GM19452 (cell line): Measurements from ENCODE around the gene COX10.
"Not testable (repeated sequence)": the region's sequence is repeated elsewhere in the genome, so short reads cannot be mapped to it uniquely, and the experiment has no call there.

Experiments used
- ATAC-seq: cut with Tn5 transposase; IDR thresholded peaks from one replicate; pipeline ENCODE4 v1.9.1; 2021; ENCODE audit not compliant: unreplicated experiment

COX10 gene

DNA sequence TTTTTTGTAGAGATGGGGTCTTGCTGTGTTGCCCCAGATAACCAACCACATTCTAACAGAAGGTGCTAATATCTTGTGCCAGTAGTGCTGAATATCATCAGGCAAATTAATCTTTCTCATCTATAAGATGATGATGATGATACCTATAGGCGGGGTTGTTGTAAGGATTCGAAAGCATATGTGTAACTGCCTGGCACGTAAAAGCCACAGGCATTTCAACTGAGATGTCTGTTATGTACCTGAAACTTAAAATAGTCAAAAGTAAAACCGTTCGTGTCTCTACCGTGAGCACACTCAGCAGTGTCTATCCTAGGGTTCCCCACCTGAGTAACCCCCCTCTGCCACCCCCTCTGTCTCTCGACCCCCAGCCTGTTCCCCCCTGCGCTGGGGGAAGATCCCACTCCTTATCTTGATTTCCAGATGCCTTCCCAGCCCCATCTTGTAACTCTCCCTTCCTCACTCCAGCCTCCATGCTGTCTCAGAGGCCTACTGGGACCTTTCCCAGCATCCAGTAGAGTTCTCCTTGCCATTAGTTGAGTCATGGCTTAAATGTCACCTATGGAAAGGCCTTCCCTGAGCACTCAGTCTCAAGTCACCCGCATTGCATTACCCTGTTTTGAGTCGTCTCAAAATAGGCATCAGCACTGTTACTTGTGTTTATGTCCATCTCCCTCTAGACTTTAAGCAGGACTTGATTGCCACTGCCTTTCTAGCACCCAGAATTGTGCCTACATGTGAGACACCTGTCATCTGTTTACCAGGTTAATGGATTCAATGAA, 133.3 kb downstream of the COX10 start:
- no peak for ATAC-seq

DNA sequence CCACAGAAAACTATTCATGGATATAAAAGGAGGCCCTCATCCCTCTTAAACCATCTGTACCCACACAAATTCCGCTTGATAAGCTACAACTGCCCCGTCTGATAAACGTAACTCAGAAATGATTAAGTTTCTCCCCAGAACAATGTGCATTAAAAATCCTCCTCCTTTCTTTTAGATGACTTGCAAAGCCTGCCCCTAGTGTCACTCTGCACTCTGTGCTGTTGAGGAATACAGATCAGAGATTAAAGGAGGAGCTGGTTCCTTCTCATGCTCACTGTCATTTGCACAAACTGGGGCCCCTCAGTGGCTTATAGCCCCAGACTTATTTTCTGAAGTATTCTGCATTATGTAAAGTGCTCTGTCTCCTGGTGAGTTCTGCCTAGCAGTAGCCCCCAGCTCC, 134.1 kb downstream of the COX10 start:
- ATAC-seq, result no peak

DNA sequence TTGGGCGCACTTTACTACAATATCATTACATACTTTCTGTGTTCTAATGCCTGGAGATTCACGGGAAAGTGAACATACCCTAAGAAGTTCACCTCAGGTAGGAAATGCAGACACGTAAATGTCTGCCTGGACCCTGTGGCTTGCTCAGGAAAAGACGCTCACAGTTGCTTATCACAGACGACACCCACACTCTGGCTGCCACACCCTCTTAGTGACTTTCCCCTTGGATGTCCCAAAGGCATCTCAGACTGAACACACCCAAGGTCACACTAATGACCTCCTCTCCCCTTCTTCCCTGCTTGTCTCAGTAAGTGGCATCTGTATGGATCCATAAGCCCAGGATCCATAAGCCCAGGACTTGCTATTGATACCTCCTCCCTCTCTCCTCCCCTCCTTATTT, 134.8 kb downstream of the COX10 start:
- no peak for ATAC-seq

DNA sequence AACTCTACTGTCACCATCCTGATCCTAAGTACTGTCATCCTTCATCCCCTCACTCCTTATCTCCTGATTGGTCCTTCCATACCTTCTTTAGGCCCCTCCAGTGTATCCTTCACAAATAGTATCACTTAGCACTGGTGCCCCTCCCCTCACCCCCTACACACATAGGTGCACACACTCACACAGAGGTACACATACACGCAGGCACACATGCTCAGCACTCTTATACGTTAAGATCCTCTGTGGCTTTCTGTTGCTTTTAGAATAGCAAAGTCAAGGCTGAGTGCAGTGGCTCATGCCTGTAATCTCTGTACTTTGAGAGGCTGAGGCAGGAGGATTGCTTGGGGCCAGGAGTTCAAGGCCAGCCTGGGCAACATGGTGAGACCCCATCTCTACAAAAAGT, 135.2 kb downstream of the COX10 start:
- no peak for ATAC-seq

DNA sequence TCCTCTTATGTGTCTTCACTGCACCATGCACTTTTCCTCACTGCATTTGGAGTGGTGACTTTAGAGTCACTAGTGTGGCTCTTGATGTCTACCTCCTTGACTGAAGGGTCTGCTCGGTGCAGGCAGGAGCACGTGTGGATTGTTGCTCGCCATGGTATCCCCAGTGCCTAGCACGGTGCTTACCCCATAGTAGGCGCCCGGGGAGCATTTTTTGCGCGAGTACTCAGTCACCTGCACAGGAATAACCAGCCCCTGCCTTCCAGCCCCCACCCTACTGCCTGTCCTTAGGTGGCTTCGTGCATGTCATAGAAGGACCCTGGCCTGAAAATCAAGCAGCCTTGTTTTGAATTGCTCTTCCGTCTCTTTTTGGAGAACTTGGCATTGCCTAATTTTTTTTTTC, 136.1 kb downstream of the COX10 start:
- no peak for ATAC-seq

DNA sequence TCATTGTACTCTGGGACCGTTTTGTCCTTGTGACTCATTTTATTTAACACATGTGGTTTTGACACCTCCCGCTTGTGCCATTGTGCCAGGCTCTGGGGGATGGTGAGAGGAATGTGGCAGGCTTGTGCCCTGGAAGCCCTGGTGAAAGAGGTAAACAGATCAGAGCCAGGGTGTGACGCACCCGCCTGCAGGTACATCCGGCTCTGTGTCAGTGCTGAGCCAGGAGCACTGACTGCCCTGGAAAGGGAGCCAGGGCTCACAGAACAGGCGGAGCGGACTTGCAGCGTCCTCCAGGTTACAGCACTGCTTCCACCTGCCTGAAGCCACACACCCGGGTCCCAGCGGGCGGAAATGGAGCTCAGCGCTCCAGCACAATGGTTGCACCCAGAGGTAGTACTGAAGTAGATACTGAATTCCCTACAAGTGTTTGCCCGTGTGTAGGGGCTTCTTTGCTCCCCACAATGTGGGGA, 136.7 kb downstream of the COX10 start:
- ATAC-seq, result no peak

- ATAC-seq, result no peak
Measured at GRCh38 chr17:14206891-14207290, 137.6 kb downstream of the COX10 start.

DNA sequence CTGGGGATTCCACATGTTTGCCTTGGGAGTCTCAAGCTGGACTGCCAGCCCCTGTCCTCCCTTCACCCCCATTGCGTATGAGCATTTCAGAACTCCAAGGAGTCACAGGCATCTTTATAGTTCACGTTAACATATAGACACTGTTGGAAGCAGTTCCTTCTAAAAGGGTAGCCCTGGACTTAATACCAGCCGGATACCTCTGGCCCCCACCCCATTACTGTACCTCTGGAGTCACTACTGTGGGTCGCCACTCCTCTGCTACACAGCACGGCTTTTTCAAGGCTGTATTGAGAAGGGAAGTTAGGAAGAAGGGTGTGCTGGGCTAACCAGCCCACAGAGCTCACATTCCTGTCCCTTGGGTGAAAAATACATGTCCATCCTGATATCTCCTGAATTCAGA, 138.5 kb downstream of the COX10 start:
- ATAC-seq, result no peak

- no peak for ATAC-seq
Measured at GRCh38 chr17:14209215-14209614, 139.9 kb downstream of the COX10 start.

GRCh38 chr17:14211246-14211645, 141.9 kb downstream of the COX10 start:
- no peak for ATAC-seq

DNA sequence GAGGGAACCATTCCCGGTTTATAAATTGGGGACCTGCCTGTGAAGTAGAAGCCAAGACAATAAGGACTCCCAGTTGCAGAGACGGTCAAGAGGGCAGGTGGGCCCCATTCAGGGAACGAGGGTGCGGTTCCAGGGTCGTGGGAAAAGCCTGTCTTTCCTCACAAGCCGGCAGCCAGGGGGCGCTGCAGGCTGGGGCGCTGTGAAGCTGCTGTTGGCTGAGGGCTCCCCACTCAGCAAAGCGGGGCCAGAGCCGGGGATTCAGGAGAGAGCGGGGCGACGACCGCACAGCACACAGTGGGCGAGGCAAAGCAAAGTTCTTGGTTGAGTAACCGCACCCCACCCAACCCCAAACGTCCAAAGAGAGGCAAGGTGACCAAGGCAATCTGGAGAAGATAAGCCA, 142.5 kb downstream of the COX10 start:
- no peak for ATAC-seq

DNA sequence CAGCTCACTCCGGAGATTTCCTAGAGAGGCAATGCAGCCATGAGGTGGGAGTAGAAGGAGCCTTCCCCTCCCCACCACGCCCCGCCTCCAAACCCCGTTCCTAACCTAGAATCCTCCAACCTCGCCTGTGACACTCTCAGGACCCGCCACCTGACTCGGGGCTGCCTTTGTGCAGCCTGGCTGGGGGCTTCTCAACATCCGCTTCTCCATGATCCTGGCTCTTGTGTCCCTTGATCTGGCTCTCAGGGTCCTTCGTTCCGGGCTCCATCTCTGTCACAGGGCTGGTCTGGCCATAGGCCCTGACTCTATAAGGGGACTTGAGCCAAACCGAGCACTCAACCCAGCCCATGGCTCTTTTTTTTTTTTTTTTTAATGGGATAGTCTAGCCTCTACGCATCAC, 143.1 kb downstream of the COX10 start:
- no peak for ATAC-seq

- ATAC-seq, result no peak
Measured at GRCh38 chr17:14214271-14214670, 145.0 kb downstream of the COX10 start.

GRCh38 chr17:14222611-14223010, 153.3 kb downstream of the COX10 start:
- ATAC-seq, result no peak

GRCh38 chr17:14225254-14225980, 156.1 kb downstream of the COX10 start:
- ATAC-seq, result no peak

GRCh38 chr17:14227052-14227451, 157.7 kb downstream of the COX10 start:
- no peak for ATAC-seq

DNA sequence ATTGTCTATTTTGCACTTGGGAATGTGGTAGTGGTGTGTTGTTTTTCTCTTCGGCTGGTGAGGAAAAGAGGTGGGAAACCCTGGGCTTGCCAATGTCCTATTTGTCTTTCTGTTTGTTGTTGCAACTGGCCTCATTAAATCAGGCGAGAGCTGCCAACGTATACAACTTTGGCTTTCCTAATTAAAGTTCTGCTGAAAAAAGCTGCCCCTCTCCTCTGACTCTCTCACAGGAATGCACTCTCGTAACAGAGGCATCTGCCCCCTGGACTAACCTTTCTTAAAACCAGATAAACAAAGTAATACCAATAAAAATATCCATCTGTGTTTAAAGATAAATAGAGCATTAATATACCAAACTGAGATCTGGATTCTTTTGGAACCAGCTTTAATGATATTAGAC, 159.6 kb downstream of the COX10 start:
- no peak for ATAC-seq

- ATAC-seq, result not testable (repeated sequence)
Measured at GRCh38 chr17:14231187-14231586, 161.9 kb downstream of the COX10 start.

DNA sequence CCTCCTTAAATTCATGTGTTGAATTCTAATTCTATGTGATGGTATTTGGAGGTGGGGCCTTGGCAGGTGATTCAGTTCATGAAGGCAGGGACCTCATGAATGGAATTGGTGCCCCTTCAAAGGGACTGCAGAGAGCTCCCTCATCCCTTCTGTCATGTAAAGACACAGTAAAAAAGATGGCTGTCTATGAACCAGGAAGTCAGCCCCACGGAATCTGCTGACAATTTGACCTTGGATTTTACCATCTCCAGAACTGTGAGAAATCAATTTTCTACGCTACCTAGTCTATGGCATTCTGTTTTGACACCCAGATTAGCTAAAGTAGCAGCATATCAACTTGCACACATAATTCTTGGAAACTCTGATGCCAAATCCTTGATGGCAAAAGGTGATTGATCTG, 165.7 kb downstream of the COX10 start:
- ATAC-seq, result not testable (repeated sequence)

GRCh38 chr17:14236032-14236431, 166.7 kb downstream of the COX10 start:
- ATAC-seq, result not testable (repeated sequence)

DNA sequence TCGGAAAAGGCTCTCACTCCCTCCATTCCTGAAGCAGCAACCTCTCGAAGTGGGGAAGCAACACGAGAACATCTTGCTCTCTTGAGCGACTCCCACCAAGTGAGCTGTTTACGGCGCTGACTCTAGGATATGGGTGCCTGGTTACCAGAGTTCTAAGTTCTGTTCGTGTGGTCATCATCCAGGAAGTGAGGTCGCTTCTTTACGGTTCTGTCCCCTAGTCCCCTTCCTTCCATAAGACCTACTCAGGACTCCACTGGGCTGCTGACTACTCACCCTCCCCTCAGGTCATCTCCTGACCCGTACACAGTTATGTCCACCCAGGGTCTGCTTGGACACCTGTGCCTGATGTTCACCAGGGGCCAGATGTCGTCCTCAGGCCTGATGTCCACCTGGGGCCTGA, 167.5 kb downstream of the COX10 start, which contains the start of gene CDRT15:
Gene CDRT15, minus strand, starts transcription at position 101 of the 400 bp plus-strand sequence. Its CDS starts 29 bp downstream, at position 72.
- not testable (repeated sequence) for ATAC-seq

DNA sequence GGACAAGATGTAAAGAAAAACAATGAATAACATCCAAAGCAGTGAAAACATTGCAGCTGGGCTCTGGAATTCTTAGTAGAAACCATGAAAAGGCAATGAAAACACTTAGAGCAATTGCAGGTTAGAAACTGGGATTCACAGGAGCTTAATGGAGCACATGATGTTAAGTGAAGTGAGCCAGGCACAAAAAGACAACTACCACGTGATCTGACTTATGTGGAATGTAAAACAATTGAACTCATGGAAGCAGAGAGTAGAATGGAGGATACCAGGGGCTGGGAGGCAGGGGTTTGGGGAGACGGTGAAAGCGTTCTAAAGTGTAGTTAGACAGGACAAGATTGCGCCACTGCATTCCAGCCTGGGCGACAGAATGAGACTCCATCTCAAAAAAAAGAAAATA, 170.0 kb downstream of the COX10 start:
- not testable (repeated sequence) for ATAC-seq
